NCI-H446 treated with DMSO at 0.1 percent for 48 hours (cell line): ENCODE results near the gene MKKS.
"Not testable (repeated sequence)": the region's sequence is repeated elsewhere in the genome, so short reads cannot be mapped to it uniquely, and the experiment has no call there.

ENCODE experiments used
- DNase-seq: peaks from one replicate; lab custom pipeline; 2025; lab: John Stamatoyannopoulos, UW

MKKS gene

GRCh38 chr20:10448270-10449156 is 14.5 kb upstream of the MKKS start:
- DNase-seq, result peak; percentile 16

- peak; percentile 80 for DNase-seq
These were observed 13.0 kb upstream of the MKKS start for GRCh38 chr20:10447028-10447427.

GRCh38 chr20:10445758-10446157 is 11.7 kb upstream of the MKKS start:
- DNase-seq, result no peak

- no peak for DNase-seq
These were observed 9.9 kb upstream of the MKKS start for GRCh38 chr20:10443936-10444335.

DNA sequence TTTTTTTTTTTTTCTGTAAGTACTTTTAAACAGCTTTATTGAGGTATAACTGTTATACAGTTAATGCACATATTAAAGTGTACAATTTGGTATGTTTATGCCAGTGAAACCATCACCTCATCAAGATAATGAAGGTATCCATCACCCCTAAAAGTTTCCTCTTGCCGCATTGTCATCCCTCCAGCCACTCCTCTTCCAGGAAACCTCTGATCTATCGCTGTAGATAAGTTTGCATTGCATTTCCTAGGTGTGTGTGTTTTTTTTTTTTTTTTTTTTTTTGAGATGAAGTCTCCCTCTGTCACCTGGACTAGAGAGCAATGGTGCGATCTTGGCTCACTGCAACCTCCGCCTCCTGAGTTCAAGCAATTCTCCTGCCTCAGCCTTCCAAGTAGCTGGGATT is 4.2 kb upstream of the MKKS start:
- no peak for DNase-seq

GRCh38 chr20:10436053-10436699 is 2.2 kb upstream of the MKKS start:
- DNase-seq, result no peak

- DNase-seq, result peak; percentile 98
These were observed 1.1 kb upstream of the MKKS start, which contains the start of gene SLX4IP for GRCh38 chr20:10434832-10435812. Gene SLX4IP (plus strand): TSS chr20:10435305. CDS start chr20:10458205, 22,900 bp downstream.

DNA sequence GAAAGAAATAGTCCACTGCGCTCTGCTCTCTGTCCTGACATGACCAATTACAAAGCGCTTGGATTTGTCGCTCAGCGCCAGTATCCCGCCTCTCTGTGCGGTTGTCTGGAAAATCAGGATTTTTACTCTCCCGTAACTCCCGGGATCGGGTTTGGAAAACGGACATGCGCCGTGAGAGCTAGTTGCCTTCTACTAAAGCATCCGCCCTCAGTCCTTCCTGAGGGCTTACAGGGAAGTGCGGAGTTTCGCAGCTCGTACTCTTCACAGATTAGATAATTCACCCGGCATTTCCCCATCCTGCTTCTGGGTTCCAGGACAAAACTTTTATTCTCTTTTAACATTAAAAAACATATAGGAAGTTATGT is 427 bp upstream of the MKKS start:
- DNase-seq, result peak; percentile 99

DNA sequence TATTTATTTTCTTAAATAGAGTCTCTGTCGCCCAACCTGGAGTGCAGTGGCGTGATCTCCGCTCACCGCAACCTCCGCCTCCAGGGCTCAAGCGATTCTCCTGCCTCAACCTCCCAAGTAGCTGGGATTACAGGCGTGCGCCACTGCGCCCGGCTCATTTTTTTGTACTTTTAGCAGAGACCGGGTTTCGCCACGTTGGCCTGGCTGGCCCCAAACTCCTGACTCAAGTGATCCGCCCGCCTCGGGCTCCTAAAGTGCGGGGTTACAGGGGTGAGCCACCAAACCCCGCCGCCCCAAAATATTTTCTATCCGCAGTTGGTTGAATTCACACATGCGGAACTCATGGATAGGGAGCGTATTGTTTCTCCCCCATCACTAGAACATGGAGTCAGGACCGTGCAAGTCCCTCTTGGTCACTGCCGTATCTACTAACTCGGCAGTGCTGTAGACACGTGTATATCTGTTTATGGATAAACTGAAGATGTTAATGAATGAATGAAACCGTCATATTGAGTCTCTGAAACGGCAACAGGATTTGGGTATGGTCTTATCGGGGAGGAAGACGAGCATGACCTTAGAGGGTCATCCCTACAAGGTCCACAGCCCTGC is 904 bp downstream of the MKKS start:
- no peak for DNase-seq

- DNase-seq, result no peak
These were observed 1.9 kb downstream of the MKKS start for GRCh38 chr20:10432079-10432478.

GRCh38 chr20:10430704-10431103 is 3.3 kb downstream of the MKKS start:
- no peak for DNase-seq

- DNase-seq, result no peak
These were observed 4.0 kb downstream of the MKKS start for GRCh38 chr20:10430000-10430466.

GRCh38 chr20:10429443-10429981 is 4.5 kb downstream of the MKKS start:
- no peak for DNase-seq

- DNase-seq, result no peak
These were observed 6.0 kb downstream of the MKKS start for GRCh38 chr20:10428008-10428407.

- peak; percentile 33 for DNase-seq
These were observed 6.8 kb downstream of the MKKS start for GRCh38 chr20:10427060-10427692.

DNA sequence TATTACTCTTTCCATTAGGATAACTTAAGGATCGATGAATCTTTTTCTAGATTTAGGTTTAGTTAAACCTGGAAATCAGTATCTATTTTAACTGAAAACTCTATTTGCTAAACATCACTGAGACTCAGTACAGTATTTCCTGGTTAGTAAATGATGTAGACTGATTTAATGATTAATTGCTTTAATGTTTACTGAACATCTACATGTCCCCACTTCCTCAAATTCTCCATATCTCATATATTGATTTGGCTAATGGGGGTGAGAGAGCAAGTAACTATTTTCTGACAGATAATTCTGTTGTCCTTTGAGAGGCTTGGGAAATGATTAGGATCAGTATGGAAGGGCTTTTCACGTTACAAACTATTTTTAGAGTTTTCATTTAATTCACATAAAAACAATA is 10.3 kb downstream of the MKKS start:
- DNase-seq, result no peak

DNA sequence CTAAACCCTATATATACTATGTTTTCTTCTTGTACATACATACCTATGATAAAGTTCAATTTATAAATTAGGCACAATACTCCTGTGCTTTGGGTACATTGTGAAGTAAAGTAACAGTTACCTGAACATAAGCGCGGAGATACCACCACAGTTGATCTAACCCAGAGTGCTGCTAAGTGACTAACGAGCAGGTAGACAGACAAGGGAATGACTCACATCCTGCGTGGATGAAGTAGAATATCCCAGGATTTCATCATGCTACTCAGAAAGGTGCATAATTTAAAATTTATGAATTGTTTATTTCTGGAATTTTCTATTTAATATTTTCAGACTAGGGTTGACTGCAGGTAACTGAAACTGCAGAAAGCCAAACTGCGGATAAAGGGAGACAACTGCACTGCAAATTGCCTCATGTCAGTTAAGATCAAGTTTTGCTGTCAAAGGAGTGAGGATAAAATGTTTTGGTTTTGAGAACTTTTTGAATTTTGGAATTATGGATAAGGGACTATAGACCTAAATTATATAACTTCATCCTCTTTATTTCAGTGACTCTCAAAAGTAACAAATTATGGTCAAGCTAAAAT is 14.4 kb downstream of the MKKS start:
- DNase-seq, result no peak

DNA sequence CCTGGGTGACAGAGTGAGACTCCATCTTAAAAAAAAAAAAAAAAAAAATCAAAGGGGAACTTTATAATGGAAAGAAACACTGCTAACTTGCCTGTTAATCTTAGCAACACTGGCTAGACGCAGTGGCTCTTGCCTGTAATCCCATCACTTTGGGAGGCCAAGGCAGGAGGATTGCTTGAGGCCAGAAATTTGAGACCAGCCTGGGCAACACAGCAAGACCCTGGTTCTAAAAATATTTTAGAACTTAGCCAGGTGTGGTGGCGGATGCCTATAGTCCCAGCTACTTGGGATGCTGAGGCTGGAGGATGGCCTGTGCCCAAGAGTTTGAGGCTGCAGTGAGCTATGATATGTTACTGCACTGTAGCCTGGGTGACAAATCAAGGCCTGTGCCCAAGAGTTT is 16.8 kb downstream of the MKKS start:
- not testable (repeated sequence) for DNase-seq

DNA sequence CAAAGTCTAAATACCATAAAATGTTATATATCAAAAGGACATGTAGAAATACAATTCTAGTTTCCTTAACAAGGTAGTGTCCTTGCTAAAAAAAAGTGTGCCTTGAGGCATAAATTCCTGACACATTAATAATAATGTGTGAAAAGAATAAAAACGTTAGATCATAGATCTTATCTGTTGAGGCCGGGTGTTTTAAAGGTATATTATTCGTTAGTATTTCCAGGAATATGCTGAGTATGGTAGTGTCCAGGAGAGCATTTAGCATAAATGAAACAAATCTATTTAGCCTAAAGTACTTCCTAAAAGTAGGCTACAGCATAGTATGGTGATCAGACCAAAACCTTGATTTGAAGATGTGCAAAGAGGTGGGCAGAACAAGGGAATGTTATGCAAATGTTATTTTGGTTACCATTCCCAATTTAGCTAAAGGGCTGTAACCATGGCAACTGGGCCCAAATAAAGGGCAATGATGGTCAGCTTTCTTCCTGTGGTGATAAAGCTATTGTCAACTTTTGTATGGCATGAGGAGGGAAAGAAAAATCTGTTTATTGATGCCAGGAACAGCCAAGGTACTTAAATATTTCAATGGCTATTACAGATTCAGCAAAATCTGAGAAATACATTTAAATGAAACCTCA is 18.9 kb downstream of the MKKS start:
- no peak for DNase-seq
